Activated T-helper 1 cell treated with anti-CD3 and anti-CD28 coated beads, Interleukin-12 subunit alpha, Interleukin-12 subunit beta, Interleukin-2, Interleukin-4 antibody, amounts not matched to agents 30 ng/mL and 10 ng/mL and 1 ng/mL, durations not matched to agents 14 hours and 24 hours and 36 hours (primary cell): Measurements from ENCODE around the gene CBR3. TPM values are rescaled to one million over a fixed set of nuclear protein-coding genes. Genes with fewer than 3 reads are reported as not detected.
"Not testable (repeated sequence)": the region's sequence is repeated elsewhere in the genome, so short reads cannot be mapped to it uniquely, and the experiment has no call there.

Experiments
- DNase-seq: peaks from one replicate; pipeline ENCODE4 v3.0.0; 2021; ENCODE audit warnings: low spot score
- H3K27ac Mint-ChIP-seq: one replicate; pipeline ENCODE4 v1.8.0; 2021; ENCODE audit warnings: mild to moderate bottlenecking, mixed read lengths
- H3K27me3 Mint-ChIP-seq: one replicate; pipeline ENCODE4 v1.8.0; 2022; ENCODE audit warnings: mild to moderate bottlenecking, moderate library complexity, mixed read lengths; ENCODE audit not compliant: insufficient read depth
- H3K36me3 Mint-ChIP-seq: one replicate; pipeline ENCODE4 v1.8.0; 2021; ENCODE audit warnings: low read depth, mixed read lengths
- H3K4me1 Mint-ChIP-seq: one replicate; pipeline ENCODE4 v1.8.0; 2021; ENCODE audit warnings: low read depth, mixed read lengths
- H3K4me3 Mint-ChIP-seq: one replicate; pipeline ENCODE4 v1.8.0; 2021; ENCODE audit warnings: mild to moderate bottlenecking, moderate library complexity, mixed read lengths
- H3K9me3 Mint-ChIP-seq: one replicate; pipeline ENCODE4 v1.8.0; 2021; ENCODE audit warnings: mixed read lengths
- intact Hi-C: fragments of 100-400 bp; cut with micrococcal nuclease; formaldehyde crosslinking; loops from one replicate; pipeline ENCODE4 v1.15.1; 2024
- total RNA-seq: library from RNA; stranded (reverse); gene quantifications from 2 replicates; pipeline ENCODE4 v1.2.3, GENCODE V29; 2022

The CBR3 gene
- total RNA-seq: 16.4 and 16.9 TPM in 2 replicates

GRCh38 chr21:36134803-36135390 is at the start of gene CBR3:
Gene CBR3 (plus strand): TSS chr21:36135079. CDS start chr21:36135193, 114 bp downstream.
- intact Hi-C loops: loop anchor here (1.0 to 10.0 kb wide), 8 partner anchors 21 to 850 kb away; partner anchors contain the start of genes CHAF1B, DOP1B, MORC3 and SETD4
- H3K27me3 Mint-ChIP-seq: peaks cover 5% of the 10 kb centered on the region

GRCh38 chr21:36087362-36088138 is 47.3 kb upstream of the CBR3 start:
- H3K36me3 Mint-ChIP-seq: peaks cover 2% of the 10 kb centered on the region
- DNase-seq: no peak
- no peaks in the 10 kb centered on the region for H3K9me3 Mint-ChIP-seq
- H3K4me1 Mint-ChIP-seq: peaks cover 8% of the 10 kb centered on the region
- H3K4me3 Mint-ChIP-seq: no peak overlapping the region
- H3K27ac Mint-ChIP-seq: no peak overlapping the region
- peaks cover 3% of the 10 kb centered on the region for H3K27me3 Mint-ChIP-seq
- intact Hi-C loops: no loop called here

More at GRCh38 chr21:36134803-36135390, at the start of gene CBR3:
- Mint-ChIP-seq H3K27ac (peak within 1 kb of the TSS; percentile 94), H3K9me3 (no peaks in the 10 kb centered on the region), H3K36me3 (peaks cover 15% of the 10 kb centered on the region), H3K4me1 (peaks cover 25% of the 10 kb centered on the region), H3K4me3 (peak within 1 kb of the TSS; percentile 94)
- DNase-seq: peak; percentile 61

DNA sequence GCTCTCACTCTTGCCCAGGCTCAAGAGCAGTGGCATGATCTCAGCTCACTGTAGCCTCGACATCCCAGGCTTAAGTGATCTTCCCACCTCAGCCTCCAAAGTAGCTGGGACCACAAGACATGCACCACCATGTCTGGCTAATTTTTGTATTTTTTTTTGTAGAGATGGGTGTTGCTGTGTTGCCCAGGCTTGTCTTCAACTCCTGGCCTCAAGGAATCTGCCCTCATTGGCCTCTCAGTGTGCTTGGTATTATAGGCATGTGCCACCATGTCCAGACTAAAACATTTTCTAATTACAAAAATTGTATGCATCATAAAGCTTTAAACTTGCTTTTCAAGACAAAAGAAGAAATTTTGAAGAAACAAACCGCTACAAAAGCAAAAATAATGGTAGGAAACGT is 44.9 kb upstream of the CBR3 start:
- H3K9me3 Mint-ChIP-seq: peaks cover 17% of the 10 kb centered on the region
- no peak overlapping the region for H3K4me3 Mint-ChIP-seq
- intact Hi-C loops: no loop called here
- H3K27me3 Mint-ChIP-seq: peaks cover 6% of the 10 kb centered on the region
- H3K4me1 Mint-ChIP-seq: peaks cover 8% of the 10 kb centered on the region
- no peak for DNase-seq
- peaks cover 4% of the 10 kb centered on the region for H3K36me3 Mint-ChIP-seq
- H3K27ac Mint-ChIP-seq: no peak overlapping the region

DNA sequence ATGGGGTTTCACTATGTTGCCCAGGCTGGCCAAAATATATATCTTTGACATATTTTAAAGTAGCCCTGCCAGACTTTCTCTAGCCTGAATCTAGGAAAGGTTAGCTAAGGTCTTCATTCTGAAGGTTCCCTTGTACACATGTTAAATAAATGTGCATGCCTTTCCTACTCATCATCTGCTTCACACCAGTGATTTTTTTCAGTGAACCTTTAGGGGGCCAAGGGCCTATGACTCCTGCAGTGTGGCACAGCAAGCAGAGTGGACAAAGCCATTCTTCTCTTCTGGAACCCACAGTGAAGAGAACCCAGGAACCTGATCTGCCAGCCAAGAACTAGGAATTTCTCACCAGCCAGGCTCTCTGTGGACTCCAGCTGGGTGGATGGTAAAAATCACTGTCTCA is 42.2 kb upstream of the CBR3 start:
- peaks cover 2% of the 10 kb centered on the region for H3K36me3 Mint-ChIP-seq
- peaks cover 6% of the 10 kb centered on the region for H3K27me3 Mint-ChIP-seq
- no peak for DNase-seq
- no peak overlapping the region for H3K27ac Mint-ChIP-seq
- H3K9me3 Mint-ChIP-seq: peaks cover 20% of the 10 kb centered on the region
- H3K4me3 Mint-ChIP-seq: no peak overlapping the region
- intact Hi-C loops: no loop called here
- H3K4me1 Mint-ChIP-seq: no peaks in the 10 kb centered on the region

DNA sequence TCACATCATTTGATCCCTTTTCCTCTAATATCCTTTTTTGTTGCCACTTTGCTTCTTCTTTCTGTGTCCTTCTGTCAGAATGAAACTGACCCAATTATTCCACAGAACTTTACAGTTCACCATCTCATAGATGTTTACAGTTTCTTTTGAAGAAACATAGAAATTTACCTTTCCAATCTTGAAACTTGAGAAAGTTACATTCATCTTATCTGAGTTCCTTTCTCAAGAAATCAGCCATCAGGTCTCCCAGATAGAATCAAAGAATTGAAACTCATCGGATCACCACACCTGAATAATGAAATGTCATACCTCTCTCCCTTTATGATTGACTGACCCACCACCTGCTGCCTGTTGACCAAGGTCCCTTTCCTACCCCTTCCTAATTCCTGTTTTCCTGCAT is 41.4 kb upstream of the CBR3 start:
- no peak overlapping the region for H3K27ac Mint-ChIP-seq
- peaks cover 6% of the 10 kb centered on the region for H3K27me3 Mint-ChIP-seq
- H3K9me3 Mint-ChIP-seq: peaks cover 20% of the 10 kb centered on the region
- H3K4me1 Mint-ChIP-seq: no peaks in the 10 kb centered on the region
- peaks cover 2% of the 10 kb centered on the region for H3K36me3 Mint-ChIP-seq
- H3K4me3 Mint-ChIP-seq: no peak overlapping the region
- DNase-seq: no peak
- intact Hi-C loops: no loop called here

- Mint-ChIP-seq H3K27ac (no peak overlapping the region), H3K4me3 (no peak overlapping the region), H3K9me3 (peaks cover 20% of the 10 kb centered on the region), H3K27me3 (peaks cover 4% of the 10 kb centered on the region), H3K4me1 (no peaks in the 10 kb centered on the region), H3K36me3 (peaks cover 2% of the 10 kb centered on the region)
- intact Hi-C loops: no loop called here
- DNase-seq: no peak
Observed at GRCh38 chr21:36096398-36097290, 38.2 kb upstream of the CBR3 start.

DNA sequence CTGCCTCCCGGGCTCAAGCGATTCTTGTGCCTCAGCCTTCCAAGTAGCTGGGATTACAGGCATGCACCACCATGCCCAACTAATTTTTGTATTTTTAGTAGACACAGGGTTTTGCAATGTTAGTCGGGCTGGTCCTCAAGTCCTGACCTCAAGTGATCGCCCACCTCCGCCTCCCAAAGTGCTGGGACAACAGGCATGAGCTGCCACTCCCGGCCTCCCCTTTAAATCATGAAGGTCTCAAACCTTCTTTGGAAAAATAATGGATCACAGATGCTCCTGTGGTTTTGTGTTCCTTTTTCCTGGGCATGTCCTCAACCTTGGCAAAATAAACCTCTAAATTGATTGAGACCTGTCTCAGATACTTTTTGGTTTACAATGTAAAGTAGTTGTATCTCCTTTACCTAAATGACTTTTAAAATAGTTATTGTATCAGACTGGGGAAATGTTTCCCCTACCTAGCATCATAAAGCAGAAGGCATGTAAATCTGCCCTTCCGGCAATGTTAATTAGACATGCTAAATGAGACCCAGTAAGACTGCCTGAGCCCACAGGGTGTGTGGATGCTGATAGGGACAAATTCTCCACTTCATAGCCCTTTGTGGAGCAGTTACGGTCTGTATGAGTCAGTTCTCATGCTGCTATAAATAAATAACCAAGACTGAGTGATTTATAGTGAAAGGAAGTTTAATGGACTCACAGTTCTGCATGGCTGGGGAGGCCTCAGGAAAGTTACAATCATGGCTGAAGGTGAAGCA is 37.3 kb upstream of the CBR3 start:
- Mint-ChIP-seq H3K9me3 (peaks cover 20% of the 10 kb centered on the region), H3K27me3 (peaks cover 4% of the 10 kb centered on the region), H3K4me3 (no peak overlapping the region), H3K27ac (no peak overlapping the region), H3K4me1 (no peaks in the 10 kb centered on the region), H3K36me3 (peaks cover 2% of the 10 kb centered on the region)
- intact Hi-C loops: no loop called here
- no peak for DNase-seq

DNA sequence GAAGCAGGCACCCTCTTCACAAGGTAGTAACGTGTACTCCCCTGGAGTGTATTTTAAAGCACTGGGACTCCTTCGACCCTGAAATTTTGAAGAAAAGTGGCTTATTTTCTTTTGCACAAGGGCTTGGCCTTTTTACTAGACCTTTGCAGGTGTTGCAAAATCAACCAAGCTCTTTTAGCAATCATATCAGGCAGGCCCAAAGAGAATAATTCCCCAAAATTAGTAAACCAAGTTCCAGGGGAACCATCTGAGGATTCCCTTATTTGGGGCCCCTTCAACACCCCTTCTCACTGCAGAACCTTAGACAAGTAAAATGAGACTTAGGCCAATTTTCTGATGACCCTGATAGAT is 36.7 kb upstream of the CBR3 start:
- Mint-ChIP-seq H3K27ac (no peak overlapping the region), H3K4me3 (no peak overlapping the region), H3K27me3 (peaks cover 3% of the 10 kb centered on the region), H3K9me3 (peaks cover 14% of the 10 kb centered on the region), H3K4me1 (no peaks in the 10 kb centered on the region), H3K36me3 (peaks cover 2% of the 10 kb centered on the region)
- DNase-seq: no peak
- intact Hi-C loops: no loop called here

- Mint-ChIP-seq H3K9me3 (peaks cover 6% of the 10 kb centered on the region), H3K27ac (no peak overlapping the region), H3K27me3 (peaks cover 11% of the 10 kb centered on the region), H3K36me3 (no peaks in the 10 kb centered on the region), H3K4me1 (peaks cover under 1% of the 10 kb centered on the region), H3K4me3 (no peak overlapping the region)
- DNase-seq: no peak
- intact Hi-C loops: no loop called here
Observed at GRCh38 chr21:36099000-36099399, 35.9 kb upstream of the CBR3 start.

- H3K27ac Mint-ChIP-seq, H3K4me1 Mint-ChIP-seq: not testable (repeated sequence)
Observed at GRCh38 chr21:36099695-36100211, 35.1 kb upstream of the CBR3 start.

GRCh38 chr21:36100971-36101641 is 33.8 kb upstream of the CBR3 start:
- peaks cover 4% of the 10 kb centered on the region for H3K36me3 Mint-ChIP-seq
- peaks cover 32% of the 10 kb centered on the region for H3K27me3 Mint-ChIP-seq
- H3K4me1 Mint-ChIP-seq: peaks cover 15% of the 10 kb centered on the region
- intact Hi-C loops: no loop called here
- no peak for DNase-seq
- no peak overlapping the region for H3K4me3 Mint-ChIP-seq
- no peaks in the 10 kb centered on the region for H3K9me3 Mint-ChIP-seq
- H3K27ac Mint-ChIP-seq: no peak overlapping the region

More at GRCh38 chr21:36099695-36100211, 35.1 kb upstream of the CBR3 start:
- H3K36me3 Mint-ChIP-seq, H3K9me3 Mint-ChIP-seq, intact Hi-C loops, H3K4me3 Mint-ChIP-seq, DNase-seq: not testable (repeated sequence)
- H3K27me3 Mint-ChIP-seq: peaks cover 19% of the 10 kb centered on the region

- H3K27ac Mint-ChIP-seq: no peak overlapping the region
- H3K4me1 Mint-ChIP-seq: peaks cover 15% of the 10 kb centered on the region
- H3K27me3 Mint-ChIP-seq: peaks cover 40% of the 10 kb centered on the region
- no peak overlapping the region for H3K4me3 Mint-ChIP-seq
- H3K9me3 Mint-ChIP-seq: no peaks in the 10 kb centered on the region
- DNase-seq: no peak
- H3K36me3 Mint-ChIP-seq: peaks cover 4% of the 10 kb centered on the region
- intact Hi-C loops: no loop called here
Observed at GRCh38 chr21:36103434-36103833, 31.4 kb upstream of the CBR3 start.
